Measurements from ENCODE around the gene RAB3C.

The RAB3C gene

DNA sequence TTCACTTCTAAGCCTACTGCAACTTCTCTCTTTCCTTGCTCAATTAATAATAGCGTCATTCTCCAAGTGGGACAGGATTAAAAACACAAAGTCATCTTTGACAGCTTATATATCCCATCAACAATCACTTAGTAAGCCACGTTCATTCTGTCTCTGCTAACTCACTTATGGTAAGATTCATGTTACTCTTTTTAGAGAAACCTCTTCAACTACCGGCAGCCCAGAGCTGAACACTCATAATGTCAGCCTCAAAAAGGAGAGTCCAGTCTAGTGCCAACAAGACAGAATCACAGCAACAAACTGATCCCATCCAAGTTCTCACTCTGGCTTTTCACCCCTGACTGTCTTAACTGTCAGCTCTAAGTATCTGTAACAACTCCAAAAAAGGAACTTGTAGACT is 196.0 kb downstream of the RAB3C start:
- no peaks in the 10 kb centered on the region for H3K36me3 Mint-ChIP-seq
- no peak overlapping the region for H3K4me3 Mint-ChIP-seq
- DNase-seq (ENCODE audit: low spot score in 2 of 2) = no peak
- no peak for ATAC-seq
- no peak overlapping the region for H3K27ac Mint-ChIP-seq
- H3K4me1 Mint-ChIP-seq = peaks cover 18% of the 10 kb centered on the region
- H3K9me3 Mint-ChIP-seq = no peaks in the 10 kb centered on the region

DNA sequence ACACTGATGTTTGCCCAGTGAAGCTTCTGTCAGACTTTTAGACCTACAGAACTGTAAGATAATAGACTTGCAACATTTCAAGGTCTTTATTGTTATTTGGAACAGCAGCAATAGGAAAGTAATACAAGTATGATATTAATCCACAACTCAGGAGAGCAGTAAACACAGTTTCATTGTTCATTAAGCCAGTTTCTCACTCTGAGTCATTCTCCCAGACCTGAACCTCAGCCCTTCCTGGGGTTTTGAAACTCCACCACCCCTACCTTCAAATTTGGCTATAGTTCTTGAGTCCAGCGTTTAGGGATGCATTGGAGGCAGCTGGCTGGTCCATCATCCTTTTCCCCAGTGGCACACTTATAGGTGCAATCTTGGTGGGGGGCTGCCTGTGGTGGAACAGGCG is 203.2 kb downstream of the RAB3C start:
- ATAC-seq = no peak
- Mint-ChIP-seq H3K9me3 (no peaks in the 10 kb centered on the region), H3K4me1 (no peaks in the 10 kb centered on the region), H3K36me3 (no peaks in the 10 kb centered on the region), H3K4me3 (no peak overlapping the region), H3K27ac (no peak overlapping the region)
- no peak for DNase-seq (ENCODE audit: low spot score in 2 of 2)

DNA sequence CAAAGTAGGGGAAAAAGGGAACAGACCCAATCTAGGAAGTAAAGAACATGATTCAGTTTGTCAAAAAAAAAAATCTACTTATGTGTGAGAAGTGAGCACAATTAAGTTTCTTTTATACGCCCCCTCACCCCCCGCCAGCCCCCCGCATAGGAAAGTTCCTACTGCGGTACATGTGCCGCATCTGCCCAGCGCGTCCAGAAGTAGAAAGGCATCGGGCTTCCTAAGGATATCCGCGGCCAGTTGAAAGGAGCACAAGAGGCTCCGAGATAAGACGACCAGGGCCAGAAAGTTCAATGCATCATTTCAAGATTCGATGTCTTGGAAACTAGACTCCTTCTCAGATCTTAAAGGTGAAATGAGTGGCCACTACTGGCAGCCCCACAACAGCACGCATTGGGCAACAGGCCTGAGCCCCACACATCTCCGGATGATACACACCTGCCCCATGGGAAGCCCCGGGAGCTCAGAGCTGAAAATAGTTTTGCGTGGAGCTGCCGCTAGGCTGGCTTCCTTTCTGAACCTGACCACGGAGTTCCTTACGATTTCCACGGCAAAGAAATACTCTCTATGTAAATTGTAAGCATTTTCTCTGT is 203.9 kb downstream of the RAB3C start:
- no peaks in the 10 kb centered on the region for H3K4me1 Mint-ChIP-seq
- DNase-seq (ENCODE audit: low spot score in 2 of 2) (no peak), ATAC-seq (peak; percentile 59)
- no peaks in the 10 kb centered on the region for H3K36me3 Mint-ChIP-seq
- no peaks in the 10 kb centered on the region for H3K9me3 Mint-ChIP-seq
- H3K27ac Mint-ChIP-seq = no peak overlapping the region
- no peak overlapping the region for H3K4me3 Mint-ChIP-seq

DNA sequence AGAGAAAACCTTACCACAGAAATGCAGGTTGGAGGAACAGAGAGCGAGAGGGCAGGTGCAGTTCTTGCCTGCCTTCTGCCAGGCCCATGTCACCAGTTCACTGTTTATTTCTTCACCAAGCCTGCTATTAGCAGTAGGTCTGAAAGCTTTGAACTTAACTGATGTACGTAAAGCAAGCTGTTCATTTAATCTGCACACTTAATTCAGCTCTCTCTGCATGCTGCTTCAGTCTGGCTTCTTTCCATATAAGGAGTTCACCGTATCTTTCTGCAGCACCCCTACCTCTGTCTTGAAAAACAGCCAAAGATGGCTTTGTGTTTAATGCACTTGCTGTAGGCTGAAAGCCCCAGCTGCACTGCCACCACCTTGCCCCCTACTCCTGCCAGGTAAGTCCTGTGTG is 205.1 kb downstream of the RAB3C start:
- Mint-ChIP-seq H3K9me3 (no peaks in the 10 kb centered on the region), H3K4me1 (no peaks in the 10 kb centered on the region), H3K36me3 (no peaks in the 10 kb centered on the region), H3K4me3 (no peak overlapping the region), H3K27ac (no peak overlapping the region)
- DNase-seq (ENCODE audit: low spot score in 2 of 2) = no peak
- no peak for ATAC-seq

GRCh38 chr5:58793888-58794657 is 211.2 kb downstream of the RAB3C start:
- DNase-seq (ENCODE audit: low spot score in 2 of 2) (no peak), ATAC-seq (peak; percentile 27)
- Mint-ChIP-seq H3K4me1 (peaks cover 4% of the 10 kb centered on the region), H3K4me3 (no peak overlapping the region), H3K27ac (no peak overlapping the region), H3K9me3 (no peaks in the 10 kb centered on the region), H3K36me3 (no peaks in the 10 kb centered on the region)

GRCh38 chr5:58794875-58795274 is 212.0 kb downstream of the RAB3C start:
- Mint-ChIP-seq H3K27ac (no peak overlapping the region), H3K9me3 (no peaks in the 10 kb centered on the region), H3K4me1 (peaks cover 4% of the 10 kb centered on the region), H3K4me3 (no peak overlapping the region), H3K36me3 (no peaks in the 10 kb centered on the region)
- DNase-seq (ENCODE audit: low spot score in 2 of 2) (no peak), ATAC-seq (peak; percentile 77)

DNA sequence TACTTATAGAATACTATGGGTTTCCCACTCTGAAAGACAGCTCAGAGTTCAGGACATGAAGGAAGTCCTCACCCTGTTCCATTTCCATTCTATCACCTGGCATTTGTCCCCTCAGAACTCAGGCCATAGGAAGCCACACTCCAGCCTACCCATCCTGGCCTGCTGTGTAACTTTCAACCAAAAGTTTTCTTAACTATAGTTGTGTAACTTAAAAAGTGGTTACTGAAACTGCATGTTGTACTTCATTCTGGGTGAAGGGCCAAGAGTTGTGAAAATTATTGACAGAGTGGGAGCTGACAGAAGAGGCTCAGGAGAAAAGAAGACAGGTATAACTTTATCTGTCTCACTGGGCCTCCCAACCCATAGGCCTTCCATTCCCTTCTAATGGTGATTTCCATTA is 212.5 kb downstream of the RAB3C start:
- DNase-seq (ENCODE audit: low spot score in 2 of 2) = no peak
- H3K27ac Mint-ChIP-seq = no peak overlapping the region

GRCh38 chr5:58797021-58797420 is 214.1 kb downstream of the RAB3C start:
- H3K9me3 Mint-ChIP-seq = no peaks in the 10 kb centered on the region
- H3K4me3 Mint-ChIP-seq = no peak overlapping the region
- ATAC-seq (no peak), DNase-seq (ENCODE audit: low spot score in 2 of 2) (no peak)
- H3K4me1 Mint-ChIP-seq = peaks cover 4% of the 10 kb centered on the region
- H3K27ac Mint-ChIP-seq = no peak overlapping the region
- H3K36me3 Mint-ChIP-seq = no peaks in the 10 kb centered on the region

More for the DNA sequence above, 212.5 kb downstream of the RAB3C start:
- Mint-ChIP-seq H3K9me3 (no peaks in the 10 kb centered on the region), H3K4me1 (peaks cover 4% of the 10 kb centered on the region), H3K4me3 (no peak overlapping the region), H3K36me3 (no peaks in the 10 kb centered on the region)
- no peak for ATAC-seq

GRCh38 chr5:58800356-58800755 is 217.5 kb downstream of the RAB3C start:
- ATAC-seq = no peak
- H3K27ac Mint-ChIP-seq = no peak overlapping the region
- H3K4me3 Mint-ChIP-seq = no peak overlapping the region
- DNase-seq (ENCODE audit: low spot score in 2 of 2) = no peak
- no peaks in the 10 kb centered on the region for H3K9me3 Mint-ChIP-seq
- H3K4me1 Mint-ChIP-seq = peaks cover 3% of the 10 kb centered on the region
- no peaks in the 10 kb centered on the region for H3K36me3 Mint-ChIP-seq

GRCh38 chr5:58800861-58801540 is 218.1 kb downstream of the RAB3C start:
- H3K4me3 Mint-ChIP-seq = no peak overlapping the region
- H3K36me3 Mint-ChIP-seq = no peaks in the 10 kb centered on the region
- no peaks in the 10 kb centered on the region for H3K4me1 Mint-ChIP-seq
- H3K9me3 Mint-ChIP-seq = no peaks in the 10 kb centered on the region
- DNase-seq (ENCODE audit: low spot score in 2 of 2) (no peak), ATAC-seq (no peak)
- H3K27ac Mint-ChIP-seq = no peak overlapping the region

- DNase-seq (ENCODE audit: low spot score in 2 of 2) (no peak), ATAC-seq (no peak)
- no peaks in the 10 kb centered on the region for H3K4me1 Mint-ChIP-seq
- H3K9me3 Mint-ChIP-seq = no peaks in the 10 kb centered on the region
- H3K4me3 Mint-ChIP-seq = no peak overlapping the region
- no peak overlapping the region for H3K27ac Mint-ChIP-seq
- no peaks in the 10 kb centered on the region for H3K36me3 Mint-ChIP-seq
These were observed 220.2 kb downstream of the RAB3C start for GRCh38 chr5:58803056-58803455.

- no peak for ATAC-seq
- no peaks in the 10 kb centered on the region for H3K4me1 Mint-ChIP-seq
- no peak overlapping the region for H3K4me3 Mint-ChIP-seq
- H3K27ac Mint-ChIP-seq = no peak overlapping the region
- no peaks in the 10 kb centered on the region for H3K36me3 Mint-ChIP-seq
- no peaks in the 10 kb centered on the region for H3K9me3 Mint-ChIP-seq
- no peak for DNase-seq (ENCODE audit: low spot score in 2 of 2)
These were observed 221.4 kb downstream of the RAB3C start for GRCh38 chr5:58804291-58804690.

DNA sequence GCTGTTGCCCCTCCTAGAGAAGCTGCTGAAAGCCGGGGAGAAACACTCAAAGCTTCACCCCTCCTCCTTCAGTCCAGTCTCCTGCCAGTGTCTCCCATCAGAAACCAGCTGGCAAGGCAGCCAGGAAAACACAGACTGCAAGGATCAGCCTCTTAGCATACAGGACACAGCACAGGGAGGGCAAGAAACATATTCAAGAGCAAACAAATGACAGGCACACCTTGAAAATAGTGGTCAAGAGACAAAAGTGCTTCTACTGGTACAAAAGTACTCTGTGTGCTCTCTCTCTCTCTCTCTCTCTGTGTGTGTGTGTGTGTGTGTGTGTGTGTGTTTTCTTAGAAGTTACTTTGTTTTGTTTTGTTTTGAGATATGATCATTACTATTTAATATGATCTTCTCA is 227.2 kb downstream of the RAB3C start:
- no peak for DNase-seq (ENCODE audit: low spot score in 2 of 2)
- no peak overlapping the region for H3K27ac Mint-ChIP-seq
- no peaks in the 10 kb centered on the region for H3K4me1 Mint-ChIP-seq
- ATAC-seq = no peak
- no peak overlapping the region for H3K4me3 Mint-ChIP-seq
- H3K36me3 Mint-ChIP-seq = no peaks in the 10 kb centered on the region
- no peaks in the 10 kb centered on the region for H3K9me3 Mint-ChIP-seq

DNA sequence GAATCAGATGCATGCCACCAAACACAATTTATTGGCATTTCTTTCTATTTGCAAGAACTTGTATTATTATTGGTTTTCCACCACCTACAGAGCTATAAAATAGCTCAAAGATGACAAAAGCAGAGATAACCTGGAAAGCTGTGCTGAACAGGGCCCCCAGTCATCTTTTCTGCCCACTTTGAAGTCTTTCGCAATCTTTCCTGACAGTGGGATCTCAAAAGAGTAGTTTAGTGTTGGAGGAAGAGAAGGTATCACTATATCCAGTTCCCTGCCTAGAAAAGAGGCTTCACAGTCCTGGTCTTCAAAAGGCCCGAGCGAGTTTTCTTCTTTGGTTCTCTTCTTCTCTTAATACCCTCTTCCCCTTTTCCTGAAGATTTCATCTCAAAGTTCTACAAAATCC is 231.0 kb downstream of the RAB3C start:
- Mint-ChIP-seq H3K4me1 (no peaks in the 10 kb centered on the region), H3K27ac (no peak overlapping the region), H3K36me3 (no peaks in the 10 kb centered on the region), H3K9me3 (no peaks in the 10 kb centered on the region), H3K4me3 (no peak overlapping the region)
- ATAC-seq (no peak), DNase-seq (ENCODE audit: low spot score in 2 of 2) (no peak)

DNA sequence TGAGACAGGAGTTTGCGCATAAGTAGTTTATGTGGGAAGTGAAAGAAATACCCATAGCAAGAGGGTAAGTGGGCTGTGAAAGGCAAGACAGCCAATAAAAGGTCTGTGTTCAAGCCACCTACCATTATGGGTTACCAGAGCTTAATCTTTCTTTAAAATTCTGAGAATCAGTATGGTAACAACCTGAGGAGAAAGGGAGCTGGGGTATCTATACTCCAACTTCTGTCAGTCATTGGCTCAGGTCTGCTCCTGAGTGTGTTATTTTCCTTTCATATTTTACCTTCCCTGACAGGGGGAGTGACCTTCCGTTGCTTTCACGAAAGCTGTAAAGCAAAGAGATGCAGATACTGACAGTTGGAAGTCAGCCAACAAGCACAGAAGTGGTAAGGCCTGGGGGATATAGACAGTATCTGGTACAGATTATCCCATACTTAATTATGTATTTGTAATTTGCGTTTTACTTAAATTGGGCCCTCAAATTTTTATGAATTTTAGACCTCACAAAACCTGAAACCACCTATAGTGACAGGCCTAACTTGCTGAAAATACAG is 233.4 kb downstream of the RAB3C start:
- DNase-seq (ENCODE audit: low spot score in 2 of 2) = no peak
- no peak for ATAC-seq
- no peak overlapping the region for H3K27ac Mint-ChIP-seq
- no peaks in the 10 kb centered on the region for H3K4me1 Mint-ChIP-seq
- H3K9me3 Mint-ChIP-seq = no peaks in the 10 kb centered on the region
- H3K36me3 Mint-ChIP-seq = no peaks in the 10 kb centered on the region
- no peak overlapping the region for H3K4me3 Mint-ChIP-seq

DNA sequence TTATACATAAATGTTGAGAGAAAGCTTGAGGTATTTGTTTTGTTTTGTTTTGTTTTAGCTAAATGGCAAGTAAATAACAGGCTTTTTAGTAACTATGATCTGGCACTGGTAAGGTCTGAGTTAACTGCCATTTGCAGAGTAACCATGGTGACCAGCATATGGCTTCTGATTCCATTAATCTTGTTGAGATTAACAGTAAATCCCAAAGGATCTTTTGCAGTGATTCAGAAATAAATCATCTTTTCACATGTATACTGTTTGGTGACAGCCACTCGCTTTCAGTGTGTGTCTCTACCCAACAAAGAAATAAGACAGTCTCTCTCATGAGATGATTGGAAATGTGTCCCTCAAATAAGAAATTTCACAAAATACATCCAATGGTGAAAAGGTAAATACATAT is 235.6 kb downstream of the RAB3C start:
- DNase-seq (ENCODE audit: low spot score in 2 of 2) (no peak), ATAC-seq (no peak)
- no peaks in the 10 kb centered on the region for H3K4me1 Mint-ChIP-seq
- H3K27ac Mint-ChIP-seq = no peak overlapping the region
- H3K9me3 Mint-ChIP-seq = no peaks in the 10 kb centered on the region
- no peaks in the 10 kb centered on the region for H3K36me3 Mint-ChIP-seq
- H3K4me3 Mint-ChIP-seq = no peak overlapping the region

All from stimulated activated effector memory CD8-positive, alpha-beta T cell treated with anti-CD3 and anti-CD28 coated beads, Interleukin-12 subunit alpha, Interleukin-12 subunit beta, amount 100 ng/mL, for 72 hours (primary cell).